Neural cell (in vitro differentiated cells): ENCODE data around the gene NISCH. TPM values are rescaled to one million over a fixed set of nuclear protein-coding genes. Genes with fewer than 3 reads are reported as not detected.

Experiments used
- H2AFZ ChIP-seq: fragments of 200-600, 300-800 bp; sonication (generic), shearing (Covaris generic); 2 replicates; pipeline ENCODE4 v1.6.0; 2014; ENCODE audit warnings: low read depth, mild to moderate bottlenecking, antibody characterized with exemption, low read length, moderate library complexity
- H3F3A ChIP-seq: fragments of 200-600 bp; shearing (Covaris generic); 2 replicates; pipeline ENCODE4 v1.6.1; 2016; ENCODE audit warnings: mild to moderate bottlenecking, moderate library complexity, mixed read lengths, antibody characterized with exemption, low read length; ENCODE audit not compliant: insufficient read depth, poor library complexity, severe bottlenecking
- H3K27ac ChIP-seq: fragments of 200-600, 300-800 bp; sonication (generic), shearing (Covaris generic); 2 replicates; pipeline ENCODE4 v1.5.1; 2014; ENCODE audit warnings: mild to moderate bottlenecking, low read length, moderate library complexity
- H3K27me3 ChIP-seq: fragments of 300-800, 200-600 bp; sonication (generic), shearing (Covaris generic); 2 replicates; pipeline ENCODE4 v1.6.0; 2014; ENCODE audit warnings: mild to moderate bottlenecking, low read depth, low read length, moderate library complexity; ENCODE audit not compliant: insufficient read depth
- H3K36me3 ChIP-seq: fragments of 300-800, 200-600 bp; sonication (generic), shearing (Covaris generic); 2 replicates; pipeline ENCODE4 v1.5.1; 2014; ENCODE audit warnings: mild to moderate bottlenecking, antibody characterized with exemption, low read length, moderate library complexity; ENCODE audit not compliant: insufficient read depth
- H3K4me2 ChIP-seq: fragments of 300-800, 200-600 bp; sonication (generic), shearing (Covaris generic); 2 replicates; pipeline ENCODE4 v1.6.0; 2014; ENCODE audit warnings: mild to moderate bottlenecking, low read length
- H3K4me3 ChIP-seq: fragments of 300-800, 200-600 bp; sonication (generic), shearing (Covaris generic); 2 replicates; pipeline ENCODE4 v1.5.1; 2014; ENCODE audit warnings: mild to moderate bottlenecking, low read length, moderate library complexity
- H3K79me2 ChIP-seq: fragments of 200-600 bp; shearing (Covaris generic); replicated peaks from 2 replicates; pipeline ENCODE4 v1.6.0; 2014; ENCODE audit warnings: mild to moderate bottlenecking, low read length, moderate library complexity; ENCODE audit not compliant: insufficient read depth
- H3K9ac ChIP-seq: fragments of 300-800, 200-600 bp; sonication (generic), shearing (Covaris generic); 2 replicates; pipeline ENCODE4 v1.6.1; 2016; ENCODE audit warnings: mild to moderate bottlenecking, low read length, mixed read lengths
- H3K9me2 ChIP-seq: fragments of 200-600 bp; shearing (Covaris generic); 2 replicates; pipeline ENCODE4 v1.6.1; 2016; ENCODE audit warnings: mild to moderate bottlenecking, low read length, mixed read lengths; ENCODE audit not compliant: insufficient read depth
- H3K9me3 ChIP-seq: fragments of 200-600, 300-800 bp; sonication (generic), shearing (Covaris generic); 2 replicates; pipeline ENCODE4 v1.6.1; 2016; ENCODE audit warnings: mild to moderate bottlenecking, mixed run types, low read length, moderate library complexity, mixed read lengths
- H4K20me1 ChIP-seq: fragments of 200-600 bp; shearing (Covaris generic); 2 replicates; pipeline ENCODE4 v1.6.1; 2016; ENCODE audit warnings: mild to moderate bottlenecking, mixed run types; ENCODE audit not compliant: insufficient read depth
- EP300 ChIP-seq: fragments of 450-650 bp; conservative IDR thresholded peaks from 2 replicates; pipeline ENCODE4 v1.6.1; 2014; ENCODE audit warnings: antibody characterized with exemption, mild to moderate bottlenecking, moderate library complexity; ENCODE audit not compliant: poor library complexity, severe bottlenecking
- EZH2 ChIP-seq: fragments of 200-600, 300-800 bp; shearing (Covaris generic), sonication (generic); IDR thresholded peaks from 2 replicates; pipeline ENCODE4 v1.6.1; 2014; ENCODE audit warnings: antibody characterized with exemption, low read length, borderline replicate concordance, mild to moderate bottlenecking; ENCODE audit not compliant: insufficient read depth, poor library complexity, severe bottlenecking
- MXI1 ChIP-seq: fragments of 450-650 bp; conservative IDR thresholded peaks from 2 replicates; pipeline ENCODE4 v1.6.1; 2014; ENCODE audit warnings: antibody characterized with exemption, mild to moderate bottlenecking; ENCODE audit not compliant: poor library complexity, severe bottlenecking
- POLR2AphosphoS5 ChIP-seq: IDR thresholded peaks from 2 replicates; pipeline ENCODE4 v1.6.1; 2012
- RAD21 ChIP-seq: fragments of 450-650 bp; conservative IDR thresholded peaks from 2 replicates; pipeline ENCODE4 v1.6.1; 2014; ENCODE audit warnings: antibody characterized with exemption, mild to moderate bottlenecking, moderate library complexity
- REST ChIP-seq: IDR thresholded peaks from 2 replicates; pipeline ENCODE4 v1.6.1; 2012; ENCODE audit warnings: borderline replicate concordance
- SMC3 ChIP-seq: fragments of 450-650 bp; conservative IDR thresholded peaks from 2 replicates; pipeline ENCODE4 v1.6.1; 2014; ENCODE audit warnings: antibody characterized with exemption, mild to moderate bottlenecking, moderate library complexity; ENCODE audit not compliant: poor library complexity
- TAF1 ChIP-seq: IDR thresholded peaks from 2 replicates; pipeline ENCODE4 v1.6.1; 2012; ENCODE audit warnings: low read depth
- polyA plus RNA-seq: library from polyadenylated mRNA; depleted of rRNA; stranded (reverse); fragments of >200 nt; gene quantifications from 2 replicates; pipeline ENCODE4 v1.2.3, GENCODE V29; 2014
- TF ChIP-seq, protein P1 (sequence below): fragments of 450-650 bp; IDR thresholded peaks from 2 replicates; pipeline ENCODE4 v1.5.1; 2014; ENCODE audit warnings: antibody characterized with exemption, mild to moderate bottlenecking, moderate library complexity; ENCODE audit not compliant: poor library complexity, severe bottlenecking

NISCH gene
- polyA plus RNA-seq, 1 donor from 2014 or later: 88.9 TPM

GRCh38 chr3:52504977-52505376 is 49.6 kb downstream of the NISCH start:
- H4K20me1 ChIP-seq: no peaks in the 10 kb centered on the region
- no peaks in the 10 kb centered on the region for H3K9me3 ChIP-seq
- H3K4me3 ChIP-seq: no peak overlapping the region
- no peaks in the 10 kb centered on the region for H3K9me2 ChIP-seq
- H3F3A ChIP-seq: no peaks in the 10 kb centered on the region
- no peak overlapping the region for H3K4me2 ChIP-seq
- no peak overlapping the region for H3K27ac ChIP-seq
- TF ChIP-seq REST (no peak), EP300 (no peak), MXI1 (no peak), EZH2 (no peak), TAF1 (no peak), POLR2AphosphoS5 (no peak), RAD21 (no peak), SMC3 (no peak)
- TF ChIP-seq, protein P1, sequence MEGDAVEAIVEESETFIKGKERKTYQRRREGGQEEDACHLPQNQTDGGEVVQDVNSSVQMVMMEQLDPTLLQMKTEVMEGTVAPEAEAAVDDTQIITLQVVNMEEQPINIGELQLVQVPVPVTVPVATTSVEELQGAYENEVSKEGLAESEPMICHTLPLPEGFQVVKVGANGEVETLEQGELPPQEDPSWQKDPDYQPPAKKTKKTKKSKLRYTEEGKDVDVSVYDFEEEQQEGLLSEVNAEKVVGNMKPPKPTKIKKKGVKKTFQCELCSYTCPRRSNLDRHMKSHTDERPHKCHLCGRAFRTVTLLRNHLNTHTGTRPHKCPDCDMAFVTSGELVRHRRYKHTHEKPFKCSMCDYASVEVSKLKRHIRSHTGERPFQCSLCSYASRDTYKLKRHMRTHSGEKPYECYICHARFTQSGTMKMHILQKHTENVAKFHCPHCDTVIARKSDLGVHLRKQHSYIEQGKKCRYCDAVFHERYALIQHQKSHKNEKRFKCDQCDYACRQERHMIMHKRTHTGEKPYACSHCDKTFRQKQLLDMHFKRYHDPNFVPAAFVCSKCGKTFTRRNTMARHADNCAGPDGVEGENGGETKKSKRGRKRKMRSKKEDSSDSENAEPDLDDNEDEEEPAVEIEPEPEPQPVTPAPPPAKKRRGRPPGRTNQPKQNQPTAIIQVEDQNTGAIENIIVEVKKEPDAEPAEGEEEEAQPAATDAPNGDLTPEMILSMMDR: no peak
- no peaks in the 10 kb centered on the region for H3K36me3 ChIP-seq
- no peaks in the 10 kb centered on the region for H3K79me2 ChIP-seq
- no peak overlapping the region for H2AFZ ChIP-seq
- no peaks in the 10 kb centered on the region for H3K27me3 ChIP-seq
- no peak overlapping the region for H3K9ac ChIP-seq

DNA sequence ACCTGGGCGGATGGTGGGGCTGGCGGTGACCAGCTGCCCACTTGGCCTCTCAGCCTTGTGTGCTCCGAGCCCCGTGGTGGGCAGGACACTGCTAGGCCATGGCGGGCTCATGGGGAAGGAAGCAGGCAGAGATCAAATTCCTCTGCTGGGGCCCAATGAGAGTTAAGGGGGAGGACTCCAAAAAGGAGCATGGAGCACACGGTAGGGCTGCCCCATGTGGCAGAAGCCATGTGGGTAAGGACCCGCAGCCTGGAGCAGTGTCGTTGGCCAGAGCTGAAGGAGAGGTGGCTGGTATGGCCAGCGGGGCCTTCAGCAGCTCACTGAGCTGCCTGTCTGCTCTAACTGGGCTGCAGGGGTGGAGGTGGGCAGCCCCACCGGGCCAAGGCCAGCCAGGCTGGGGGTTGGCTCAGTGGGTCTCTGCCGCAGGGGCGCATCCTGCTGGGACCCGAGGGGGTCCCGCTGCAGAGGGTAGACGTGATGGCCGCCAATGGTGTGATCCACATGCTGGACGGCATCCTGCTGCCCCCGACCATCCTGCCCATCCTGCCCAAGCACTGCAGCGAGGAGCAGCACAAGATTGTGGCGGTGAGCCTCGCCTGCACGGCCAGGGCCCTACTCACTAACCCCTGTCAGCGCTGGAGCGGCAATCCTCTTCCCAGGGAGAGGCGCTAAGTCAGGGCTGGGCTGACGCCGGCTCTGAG is 51.0 kb downstream of the NISCH start:
- TF ChIP-seq MXI1 (no peak), EP300 (no peak), TAF1 (no peak), SMC3 (no peak)
- Histone ChIP-seq H3K4me3 (no peak overlapping the region), H3K27ac (no peak overlapping the region), H3K9ac (no peak overlapping the region), H3K27me3 (no peaks in the 10 kb centered on the region), H3K79me2 (no peaks in the 10 kb centered on the region), H3K9me2 (no peaks in the 10 kb centered on the region), H4K20me1 (no peaks in the 10 kb centered on the region), H3K9me3 (no peaks in the 10 kb centered on the region), H3K36me3 (no peaks in the 10 kb centered on the region), H3F3A (no peaks in the 10 kb centered on the region), H3K4me2 (no peak overlapping the region), H2AFZ (no peak overlapping the region)
